Measurements from ENCODE around the gene GMDS. TPM values are rescaled to one million over a fixed set of nuclear protein-coding genes. Genes with fewer than 3 reads are reported as not detected.

Gene GMDS
- total and polyA plus RNA-seq, 2 donors (not counting 1 experiment from before 2014, with no cell fraction given), result 11.5 to 16.4 TPM

GRCh38 chr6:2038092-2038491, 207.3 kb downstream of the GMDS start:
- H4K20me1 ChIP-seq (ENCODE audit: control insufficient read depth, insufficient read depth, low read length, poor library complexity, severe bottlenecking), result no peaks in the 10 kb centered on the region
- H3K27me3 ChIP-seq (replicated peaks in 1 of 4; ENCODE audit: control extremely low read depth in 1 of 4, control insufficient read depth in 3 of 4, insufficient read depth in 4 of 4, low read length in 3 of 4), result no peaks in the 10 kb centered on the region
- H3K9ac ChIP-seq (ENCODE audit: low read length), result no peak overlapping the region
- no peak overlapping the region for H2AFZ ChIP-seq (ENCODE audit: insufficient read depth, low read depth, low read length, poor library complexity, severe bottlenecking)
- TF ChIP-seq CTCF (IDR thresholded peaks at IDR 0.05) (no peak), EZH2 (IDR thresholded peaks at IDR 0.05; ENCODE audit: borderline replicate concordance, insufficient read depth, low read depth, low read length, poor library complexity, severe bottlenecking) (no peak)
- H3K4me3 ChIP-seq (ENCODE audit: control extremely low read depth in 1 of 5, extremely low read depth in 1 of 5, insufficient read depth in 1 of 5, low read depth in 2 of 5, low read length in 4 of 5), result no peak overlapping the region
- no peaks in the 10 kb centered on the region for H3K4me1 ChIP-seq (ENCODE audit: control insufficient read depth in 2 of 2, insufficient read depth in 2 of 2, low read length in 2 of 2)
- 51% methylated on average over 6 of the region's 8 CpGs for WGBS (ENCODE audit: insufficient coverage)
- H3K9me3 Mint-ChIP-seq (ENCODE audit: insufficient read depth), result no peaks in the 10 kb centered on the region
- no peaks in the 10 kb centered on the region for H3K79me2 ChIP-seq (ENCODE audit: control insufficient read depth, insufficient read depth, low read length)
- intact Hi-C loops (cut with micrococcal nuclease), result no loop called here
- no peak overlapping the region for H3K4me2 ChIP-seq (replicated peaks; ENCODE audit: low read depth, low read length, poor library complexity, severe bottlenecking)
- no peak overlapping the region for H3K27ac Mint-ChIP-seq
- no peaks in the 10 kb centered on the region for H3K27me3 Mint-ChIP-seq
- H3K4me1 Mint-ChIP-seq, result no peaks in the 10 kb centered on the region
- no peaks in the 10 kb centered on the region for H3K9me3 ChIP-seq (ENCODE audit: control extremely low read depth in 1 of 3, control insufficient read depth in 2 of 3, insufficient read depth in 1 of 3, low read length in 2 of 3)
- H3K4me3 Mint-ChIP-seq, result no peak overlapping the region
- H3K27ac ChIP-seq (ENCODE audit: low read length in 2 of 2), result no peak overlapping the region
- ATAC-seq (ENCODE audit: low read depth), result no peak
- H3K36me3 ChIP-seq (replicated peaks in 1 of 2; ENCODE audit: control extremely low read depth in 1 of 2, control insufficient read depth in 1 of 2, extremely low read depth in 1 of 2, insufficient read depth in 2 of 2, low read length in 1 of 2), result no peaks in the 10 kb centered on the region
- DNase-seq, result no peak
- ChIA-PET CTCF (no interaction called here), POLR2A (no interaction called here)

- CTCF ChIA-PET, result no interaction called here
- intact Hi-C loops (cut with micrococcal nuclease), result no loop called here
- H3K4me1 Mint-ChIP-seq, result no peaks in the 10 kb centered on the region
- Histone ChIP-seq H3K4me1 (ENCODE audit: control insufficient read depth in 2 of 2, insufficient read depth in 2 of 2, low read length in 2 of 2) (no peaks in the 10 kb centered on the region), H3K9me3 (ENCODE audit: control extremely low read depth in 1 of 3, control insufficient read depth in 2 of 3, insufficient read depth in 1 of 3, low read length in 2 of 3) (no peaks in the 10 kb centered on the region), H3K79me2 (ENCODE audit: control insufficient read depth, insufficient read depth, low read length) (no peaks in the 10 kb centered on the region), H3K27ac (ENCODE audit: low read length in 2 of 2) (no peak overlapping the region), H3K9ac (ENCODE audit: low read length) (no peak overlapping the region), H3K27me3 (replicated peaks in 1 of 4; ENCODE audit: control extremely low read depth in 1 of 4, control insufficient read depth in 3 of 4, insufficient read depth in 4 of 4, low read length in 3 of 4) (no peaks in the 10 kb centered on the region), H3K36me3 (replicated peaks in 1 of 2; ENCODE audit: control extremely low read depth in 1 of 2, control insufficient read depth in 1 of 2, extremely low read depth in 1 of 2, insufficient read depth in 2 of 2, low read length in 1 of 2) (no peaks in the 10 kb centered on the region), H3K4me2 (replicated peaks; ENCODE audit: low read depth, low read length, poor library complexity, severe bottlenecking) (no peak overlapping the region), H2AFZ (ENCODE audit: insufficient read depth, low read depth, low read length, poor library complexity, severe bottlenecking) (no peak overlapping the region), H3K4me3 (ENCODE audit: control extremely low read depth in 1 of 5, extremely low read depth in 1 of 5, insufficient read depth in 1 of 5, low read depth in 2 of 5, low read length in 4 of 5) (no peak overlapping the region), H4K20me1 (ENCODE audit: control insufficient read depth, insufficient read depth, low read length, poor library complexity, severe bottlenecking) (no peaks in the 10 kb centered on the region)
- H3K4me3 Mint-ChIP-seq, result no peak overlapping the region
- DNase-seq (no peak), ATAC-seq (ENCODE audit: low read depth) (no peak)
- H3K27me3 Mint-ChIP-seq, result no peaks in the 10 kb centered on the region
- 96% methylated on average over 3 of the region's 10 CpGs for WGBS (ENCODE audit: insufficient coverage)
- POLR2A ChIA-PET, result no interaction called here
- TF ChIP-seq EZH2 (IDR thresholded peaks at IDR 0.05; ENCODE audit: borderline replicate concordance, insufficient read depth, low read depth, low read length, poor library complexity, severe bottlenecking) (no peak), CTCF (IDR thresholded peaks at IDR 0.05) (no peak)
- H3K9me3 Mint-ChIP-seq (ENCODE audit: insufficient read depth), result no peaks in the 10 kb centered on the region
- no peak overlapping the region for H3K27ac Mint-ChIP-seq
Measured at GRCh38 chr6:2037237-2037926, 208.0 kb downstream of the GMDS start.
